Liver (tissue), 3 donors: ENCODE results near the gene ACSL6.
"Not testable (repeated sequence)": the region's sequence is repeated elsewhere in the genome, so short reads cannot be mapped to it uniquely, and the experiment has no call there.

Experiments used
- FOXA1 ChIP-seq: IDR thresholded peaks from 2 replicates; pipeline ENCODE4 v1.6.1; 2016; ENCODE audit warnings: antibody characterized with exemption
- GABPA ChIP-seq, 2 donors: IDR thresholded peaks in 1 of 2; conservative IDR thresholded peaks in 1 of 2; 2 replicates each; pipeline ENCODE4 v1.6.1; 2016; ENCODE audit warnings: antibody characterized with exemption in 2 of 2, mild to moderate bottlenecking in 1 of 2, moderate library complexity in 1 of 2
- JUND ChIP-seq, 2 donors: IDR thresholded peaks; 2 replicates each; pipeline ENCODE4 v1.6.1; 2016; ENCODE audit warnings: antibody characterized with exemption in 2 of 2
- MAX ChIP-seq: IDR thresholded peaks from 2 replicates; pipeline ENCODE4 v1.6.1; 2016; ENCODE audit warnings: antibody characterized with exemption
- RAD21 ChIP-seq, 2 donors: IDR thresholded peaks; 2 replicates each; pipeline ENCODE4 v1.6.1; 2016; ENCODE audit warnings: antibody characterized with exemption in 2 of 2, mild to moderate bottlenecking in 2 of 2
- RXRA ChIP-seq, 2 donors: IDR thresholded peaks; 2 replicates each; pipeline ENCODE4 v1.6.1; 2017 to 2018; ENCODE audit warnings: antibody characterized with exemption in 2 of 2, mild to moderate bottlenecking in 1 of 2
- YY1 ChIP-seq: IDR thresholded peaks from 2 replicates; pipeline ENCODE4 v1.6.1; 2016; ENCODE audit warnings: antibody characterized with exemption, mild to moderate bottlenecking
- TF ChIP-seq, protein P1 (sequence below): fragments of 150-350 bp; IDR thresholded peaks from 2 replicates; pipeline ENCODE4 v1.5.1; 2017; ENCODE audit warnings: improper control_type of control experiment, low read depth, low read length; ENCODE audit not compliant: missing input control
- TF ChIP-seq, protein P2 (sequence below): IDR thresholded peaks from 2 replicates; pipeline ENCODE4 v1.6.1; 2016; ENCODE audit warnings: antibody characterized with exemption, mild to moderate bottlenecking
- TF ChIP-seq, protein P3 (sequence below): IDR thresholded peaks from 2 replicates; pipeline ENCODE4 v1.6.1; 2016; ENCODE audit warnings: antibody characterized with exemption
- donor health status: healthy.
- donor health status: healthy.

DNA sequence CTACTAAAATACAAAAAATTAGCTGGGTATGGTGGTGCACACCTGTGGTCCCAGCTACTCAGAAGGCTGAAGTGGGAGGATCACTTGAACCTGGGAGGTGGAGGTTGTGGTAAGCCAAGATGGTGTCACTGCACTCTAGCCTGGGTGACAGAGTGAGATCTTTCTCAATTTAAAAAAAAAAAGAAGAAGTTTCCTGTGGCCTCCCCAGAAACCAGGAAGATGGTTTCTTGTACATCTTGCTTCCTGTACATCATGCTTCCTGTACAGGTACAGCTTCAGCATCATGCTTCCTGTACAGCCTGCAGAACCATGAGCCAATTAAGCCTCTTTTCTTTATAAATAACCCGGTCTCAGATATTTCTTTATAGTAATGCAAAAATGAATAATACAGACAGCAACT, 109.2 kb downstream of the ACSL6 start:
- not testable (repeated sequence) for TF ChIP-seq JUND (IDR thresholded peaks at IDR 0.05); MAX; RXRA (IDR thresholded peaks at IDR 0.05); FOXA1; GABPA (IDR thresholded peaks at IDR 0.05 in 1 of 2, conservative IDR thresholded peaks at IDR 0.05 in 1 of 2); YY1; RAD21 (IDR thresholded peaks at IDR 0.05)
- TF ChIP-seq, protein P1, sequence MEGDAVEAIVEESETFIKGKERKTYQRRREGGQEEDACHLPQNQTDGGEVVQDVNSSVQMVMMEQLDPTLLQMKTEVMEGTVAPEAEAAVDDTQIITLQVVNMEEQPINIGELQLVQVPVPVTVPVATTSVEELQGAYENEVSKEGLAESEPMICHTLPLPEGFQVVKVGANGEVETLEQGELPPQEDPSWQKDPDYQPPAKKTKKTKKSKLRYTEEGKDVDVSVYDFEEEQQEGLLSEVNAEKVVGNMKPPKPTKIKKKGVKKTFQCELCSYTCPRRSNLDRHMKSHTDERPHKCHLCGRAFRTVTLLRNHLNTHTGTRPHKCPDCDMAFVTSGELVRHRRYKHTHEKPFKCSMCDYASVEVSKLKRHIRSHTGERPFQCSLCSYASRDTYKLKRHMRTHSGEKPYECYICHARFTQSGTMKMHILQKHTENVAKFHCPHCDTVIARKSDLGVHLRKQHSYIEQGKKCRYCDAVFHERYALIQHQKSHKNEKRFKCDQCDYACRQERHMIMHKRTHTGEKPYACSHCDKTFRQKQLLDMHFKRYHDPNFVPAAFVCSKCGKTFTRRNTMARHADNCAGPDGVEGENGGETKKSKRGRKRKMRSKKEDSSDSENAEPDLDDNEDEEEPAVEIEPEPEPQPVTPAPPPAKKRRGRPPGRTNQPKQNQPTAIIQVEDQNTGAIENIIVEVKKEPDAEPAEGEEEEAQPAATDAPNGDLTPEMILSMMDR, result not testable (repeated sequence)
- TF ChIP-seq, protein P2, sequence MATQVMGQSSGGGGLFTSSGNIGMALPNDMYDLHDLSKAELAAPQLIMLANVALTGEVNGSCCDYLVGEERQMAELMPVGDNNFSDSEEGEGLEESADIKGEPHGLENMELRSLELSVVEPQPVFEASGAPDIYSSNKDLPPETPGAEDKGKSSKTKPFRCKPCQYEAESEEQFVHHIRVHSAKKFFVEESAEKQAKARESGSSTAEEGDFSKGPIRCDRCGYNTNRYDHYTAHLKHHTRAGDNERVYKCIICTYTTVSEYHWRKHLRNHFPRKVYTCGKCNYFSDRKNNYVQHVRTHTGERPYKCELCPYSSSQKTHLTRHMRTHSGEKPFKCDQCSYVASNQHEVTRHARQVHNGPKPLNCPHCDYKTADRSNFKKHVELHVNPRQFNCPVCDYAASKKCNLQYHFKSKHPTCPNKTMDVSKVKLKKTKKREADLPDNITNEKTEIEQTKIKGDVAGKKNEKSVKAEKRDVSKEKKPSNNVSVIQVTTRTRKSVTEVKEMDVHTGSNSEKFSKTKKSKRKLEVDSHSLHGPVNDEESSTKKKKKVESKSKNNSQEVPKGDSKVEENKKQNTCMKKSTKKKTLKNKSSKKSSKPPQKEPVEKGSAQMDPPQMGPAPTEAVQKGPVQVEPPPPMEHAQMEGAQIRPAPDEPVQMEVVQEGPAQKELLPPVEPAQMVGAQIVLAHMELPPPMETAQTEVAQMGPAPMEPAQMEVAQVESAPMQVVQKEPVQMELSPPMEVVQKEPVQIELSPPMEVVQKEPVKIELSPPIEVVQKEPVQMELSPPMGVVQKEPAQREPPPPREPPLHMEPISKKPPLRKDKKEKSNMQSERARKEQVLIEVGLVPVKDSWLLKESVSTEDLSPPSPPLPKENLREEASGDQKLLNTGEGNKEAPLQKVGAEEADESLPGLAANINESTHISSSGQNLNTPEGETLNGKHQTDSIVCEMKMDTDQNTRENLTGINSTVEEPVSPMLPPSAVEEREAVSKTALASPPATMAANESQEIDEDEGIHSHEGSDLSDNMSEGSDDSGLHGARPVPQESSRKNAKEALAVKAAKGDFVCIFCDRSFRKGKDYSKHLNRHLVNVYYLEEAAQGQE, result not testable (repeated sequence)
- TF ChIP-seq, protein P3, sequence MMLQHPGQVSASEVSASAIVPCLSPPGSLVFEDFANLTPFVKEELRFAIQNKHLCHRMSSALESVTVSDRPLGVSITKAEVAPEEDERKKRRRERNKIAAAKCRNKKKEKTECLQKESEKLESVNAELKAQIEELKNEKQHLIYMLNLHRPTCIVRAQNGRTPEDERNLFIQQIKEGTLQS, result not testable (repeated sequence)
